Measurements from ENCODE around the gene CNBD2.
"Not testable (repeated sequence)": the region's sequence is repeated elsewhere in the genome, so short reads cannot be mapped to it uniquely, and the experiment has no call there.

CNBD2 gene

GRCh38 chr20:36040571-36040970 lies 72.2 kb downstream of the CNBD2 start:
- DNase-seq = no peak
- TF ChIP-seq, protein P1, sequence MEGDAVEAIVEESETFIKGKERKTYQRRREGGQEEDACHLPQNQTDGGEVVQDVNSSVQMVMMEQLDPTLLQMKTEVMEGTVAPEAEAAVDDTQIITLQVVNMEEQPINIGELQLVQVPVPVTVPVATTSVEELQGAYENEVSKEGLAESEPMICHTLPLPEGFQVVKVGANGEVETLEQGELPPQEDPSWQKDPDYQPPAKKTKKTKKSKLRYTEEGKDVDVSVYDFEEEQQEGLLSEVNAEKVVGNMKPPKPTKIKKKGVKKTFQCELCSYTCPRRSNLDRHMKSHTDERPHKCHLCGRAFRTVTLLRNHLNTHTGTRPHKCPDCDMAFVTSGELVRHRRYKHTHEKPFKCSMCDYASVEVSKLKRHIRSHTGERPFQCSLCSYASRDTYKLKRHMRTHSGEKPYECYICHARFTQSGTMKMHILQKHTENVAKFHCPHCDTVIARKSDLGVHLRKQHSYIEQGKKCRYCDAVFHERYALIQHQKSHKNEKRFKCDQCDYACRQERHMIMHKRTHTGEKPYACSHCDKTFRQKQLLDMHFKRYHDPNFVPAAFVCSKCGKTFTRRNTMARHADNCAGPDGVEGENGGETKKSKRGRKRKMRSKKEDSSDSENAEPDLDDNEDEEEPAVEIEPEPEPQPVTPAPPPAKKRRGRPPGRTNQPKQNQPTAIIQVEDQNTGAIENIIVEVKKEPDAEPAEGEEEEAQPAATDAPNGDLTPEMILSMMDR (IDR thresholded peaks at IDR 0.05; ENCODE audit: low read depth, low read length) = no peak
- no peak overlapping the region for H3K4me3 ChIP-seq (ENCODE audit: low read depth, low read length)
- H3K4me1 ChIP-seq = no peaks in the 10 kb centered on the region
- H3K36me3 ChIP-seq = peaks cover 3% of the 10 kb centered on the region; the same call in 1 of the 2 replicates
- H3K27me3 ChIP-seq = no peaks in the 10 kb centered on the region
- H3K9me3 ChIP-seq = no peaks in the 10 kb centered on the region

DNA sequence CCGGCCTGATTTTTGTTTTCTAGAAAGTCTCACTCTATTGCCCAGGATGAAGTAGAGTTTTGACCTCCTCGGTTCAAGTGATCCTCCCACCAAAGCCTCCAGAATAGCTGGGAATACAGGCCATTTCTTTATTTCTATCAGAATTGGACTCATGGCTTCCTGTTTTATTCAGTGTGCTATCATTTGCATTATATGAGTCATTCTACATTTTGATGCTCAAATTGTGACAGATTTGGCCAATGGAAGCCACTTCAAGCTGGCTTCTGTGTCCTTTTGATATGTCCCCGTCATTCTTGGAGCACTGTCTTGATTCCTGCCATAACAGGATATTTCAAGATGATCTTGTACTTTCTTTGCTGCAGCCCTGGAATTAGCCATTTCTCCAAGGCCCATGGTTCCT lies 75.1 kb downstream of the CNBD2 start:
- H3K27me3 ChIP-seq = no peaks in the 10 kb centered on the region
- no peak for DNase-seq
- no peaks in the 10 kb centered on the region for H3K9me3 ChIP-seq
- peaks cover 9% of the 10 kb centered on the region for H3K36me3 ChIP-seq
- H3K4me3 ChIP-seq (ENCODE audit: low read depth, low read length) = no peak overlapping the region
- no peaks in the 10 kb centered on the region for H3K4me1 ChIP-seq
- TF ChIP-seq, protein P1 (IDR thresholded peaks at IDR 0.05; ENCODE audit: low read depth, low read length) = no peak

DNA sequence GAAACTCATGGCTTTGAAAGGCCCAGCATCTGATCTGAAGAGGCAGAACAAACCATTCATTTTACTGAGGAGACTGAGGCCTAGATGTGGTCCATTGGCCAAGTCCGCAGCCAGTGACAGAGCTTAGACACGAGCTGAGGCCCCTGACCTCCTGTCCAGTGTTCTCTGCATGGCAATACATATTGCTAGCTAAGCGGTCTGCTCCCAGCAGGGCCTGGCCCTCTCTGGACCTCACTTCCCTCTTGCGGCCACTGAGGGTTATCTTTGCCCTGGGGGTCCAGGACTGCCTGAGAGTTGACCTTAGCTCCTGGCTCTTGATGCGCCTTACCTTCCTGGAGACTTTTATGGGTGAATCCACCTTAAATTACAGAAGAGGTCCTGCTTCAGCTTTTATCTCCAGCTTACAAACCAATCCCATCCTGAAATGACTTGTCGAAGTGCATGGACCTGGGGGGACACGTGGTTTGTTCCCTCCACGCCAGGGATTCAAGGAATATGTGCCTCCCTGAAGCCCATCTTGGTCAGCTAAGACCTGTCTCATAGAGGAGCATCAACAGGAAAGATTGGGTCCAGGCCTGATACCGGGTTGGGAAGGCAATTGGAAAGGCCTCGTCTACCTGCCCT lies 75.6 kb downstream of the CNBD2 start:
- no peak for DNase-seq
- Histone ChIP-seq H3K4me3 (ENCODE audit: low read depth, low read length) (no peak overlapping the region), H3K4me1 (no peaks in the 10 kb centered on the region), H3K36me3 (peaks cover 9% of the 10 kb centered on the region), H3K9me3 (no peaks in the 10 kb centered on the region), H3K27me3 (no peaks in the 10 kb centered on the region)
- TF ChIP-seq, protein P1 (IDR thresholded peaks at IDR 0.05; ENCODE audit: low read depth, low read length) = no peak

GRCh38 chr20:36045373-36045714 lies 77.0 kb downstream of the CNBD2 start:
- Histone ChIP-seq H3K4me1 (no peaks in the 10 kb centered on the region), H3K27me3 (no peaks in the 10 kb centered on the region), H3K4me3 (ENCODE audit: low read depth, low read length) (no peak overlapping the region), H3K36me3 (peaks cover 9% of the 10 kb centered on the region), H3K9me3 (no peaks in the 10 kb centered on the region)
- TF ChIP-seq, protein P1 (IDR thresholded peaks at IDR 0.05; ENCODE audit: low read depth, low read length) = no peak
- DNase-seq = no peak

DNA sequence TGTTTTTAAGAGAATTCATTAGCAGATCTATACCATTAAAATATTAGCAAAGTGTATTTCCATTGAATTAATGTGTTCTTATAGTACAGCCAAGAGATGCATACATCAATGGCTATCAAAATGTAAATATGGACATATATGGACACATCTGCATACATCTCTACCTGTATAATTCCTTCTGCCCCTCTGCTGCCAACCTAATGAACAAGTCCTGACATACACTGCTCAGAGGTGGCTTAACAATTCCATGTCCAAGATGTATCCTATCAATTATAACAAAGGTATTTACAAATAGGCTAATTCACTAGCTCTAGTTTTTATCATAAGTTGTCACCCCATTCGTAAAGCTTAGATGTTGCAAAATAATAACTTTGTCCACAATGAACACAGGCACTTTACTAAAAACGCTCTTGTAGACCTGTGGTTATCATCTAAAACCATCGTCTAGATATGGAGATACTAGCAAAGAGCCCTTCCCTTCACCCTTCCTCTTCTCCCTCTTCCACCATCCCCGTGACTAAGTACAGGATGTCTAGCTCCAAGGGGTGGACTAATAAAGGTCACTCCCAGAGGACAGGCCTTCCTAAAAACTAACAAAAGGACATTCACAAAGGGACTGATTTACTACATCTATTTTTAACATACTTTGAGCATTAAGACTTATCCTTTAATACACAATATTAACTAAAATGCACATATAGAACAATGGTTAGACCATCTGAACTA lies 77.8 kb downstream of the CNBD2 start:
- not testable (repeated sequence) for DNase-seq; H3K4me1 ChIP-seq; H3K9me3 ChIP-seq; H3K4me3 ChIP-seq (ENCODE audit: low read depth, low read length); H3K27me3 ChIP-seq
- H3K36me3 ChIP-seq = peaks cover 13% of the 10 kb centered on the region

DNA sequence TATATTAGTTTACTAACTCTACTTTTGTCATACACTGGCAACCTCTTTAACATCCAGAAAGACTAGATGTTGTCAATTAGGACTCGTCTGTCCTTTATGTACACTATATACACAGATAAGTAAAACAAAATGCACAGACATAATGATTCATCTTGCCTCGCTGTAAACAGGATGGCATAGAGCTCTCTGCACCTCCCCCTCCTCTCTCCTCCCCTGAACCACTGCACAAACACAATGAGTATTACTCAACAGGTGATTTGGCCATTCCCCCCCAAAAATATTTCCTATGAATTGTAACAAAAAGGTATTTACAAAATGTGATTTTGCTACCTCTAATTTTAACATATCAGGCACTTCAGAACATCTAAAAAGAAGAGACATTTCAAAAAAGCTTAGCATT lies 81.0 kb downstream of the CNBD2 start:
- not testable (repeated sequence) for DNase-seq, H3K4me1 ChIP-seq, H3K27me3 ChIP-seq, H3K9me3 ChIP-seq
- H3K4me3 ChIP-seq (ENCODE audit: low read depth, low read length) = peak overlapping the region; percentile 59
- H3K36me3 ChIP-seq = peaks cover 13% of the 10 kb centered on the region
